HG03196 (cell line): ENCODE measurements around the gene TTLL13.

Source experiments
- ATAC-seq: cut with Tn5 transposase; IDR thresholded peaks from one replicate; pipeline ENCODE4 v1.9.1; 2021; ENCODE audit not compliant: unreplicated experiment

The TTLL13 gene

GRCh38 chr15:90214553-90215196 is 34.7 kb upstream of the TTLL13 start:
- ATAC-seq, result no peak

GRCh38 chr15:90217671-90218394 is 31.5 kb upstream of the TTLL13 start:
- ATAC-seq, result no peak

GRCh38 chr15:90219421-90220141 is 29.8 kb upstream of the TTLL13 start:
- no peak for ATAC-seq

- ATAC-seq, result no peak
Measured at GRCh38 chr15:90221246-90221900, 28.0 kb upstream of the TTLL13 start.

GRCh38 chr15:90222547-90222946 is 26.8 kb upstream of the TTLL13 start:
- no peak for ATAC-seq

GRCh38 chr15:90223441-90224165 is 25.8 kb upstream of the TTLL13 start:
- ATAC-seq, result no peak

- no peak for ATAC-seq
Measured at GRCh38 chr15:90225047-90225446, 24.3 kb upstream of the TTLL13 start.

- no peak for ATAC-seq
Measured at GRCh38 chr15:90225504-90226234, 23.7 kb upstream of the TTLL13 start.

- ATAC-seq, result no peak
Measured at GRCh38 chr15:90227336-90227735, 22.0 kb upstream of the TTLL13 start.

GRCh38 chr15:90227816-90228772 is 21.3 kb upstream of the TTLL13 start:
- ATAC-seq, result no peak

- no peak for ATAC-seq
Measured at GRCh38 chr15:90228960-90229359, 20.4 kb upstream of the TTLL13 start.

- ATAC-seq, result no peak
Measured at GRCh38 chr15:90230071-90230494, 19.3 kb upstream of the TTLL13 start.

- no peak for ATAC-seq
Measured at GRCh38 chr15:90230610-90231009, 18.7 kb upstream of the TTLL13 start.

GRCh38 chr15:90231028-90232017 is 18.0 kb upstream of the TTLL13 start:
- ATAC-seq, result no peak

GRCh38 chr15:90232196-90232595 is 17.2 kb upstream of the TTLL13 start:
- no peak for ATAC-seq

GRCh38 chr15:90232941-90233386 is 16.4 kb upstream of the TTLL13 start:
- no peak for ATAC-seq

- ATAC-seq, result peak; percentile 79
Measured at GRCh38 chr15:90233387-90234095, 15.8 kb upstream of the TTLL13 start, which contains the start of gene CIB1. CIB1 (minus strand) TSS chr15:90233941; CDS start chr15:90233885, 56 bp downstream.
